Glutamatergic neuron (in vitro differentiated cells): ENCODE measurements around the gene MAGEC1. TPM values are rescaled to one million over a fixed set of nuclear protein-coding genes. Genes with fewer than 3 reads are reported as not detected.

ENCODE experiments used
- DNase-seq: peaks from one replicate; pipeline ENCODE4 v3.0.0; 2022
- H3K27ac Mint-ChIP-seq: one replicate; pipeline ENCODE4 v1.8.0; 2020; ENCODE audit warnings: mild to moderate bottlenecking, mixed read lengths, inconsistent platforms; ENCODE audit not compliant: unreplicated experiment
- H3K27me3 Mint-ChIP-seq: one replicate; pipeline ENCODE4 v1.8.0; 2020; ENCODE audit warnings: mild to moderate bottlenecking, moderate library complexity, mixed read lengths, inconsistent platforms; ENCODE audit not compliant: unreplicated experiment
- H3K36me3 Mint-ChIP-seq: one replicate; pipeline ENCODE4 v1.8.0; 2020; ENCODE audit warnings: mild to moderate bottlenecking, mixed read lengths, inconsistent platforms; ENCODE audit not compliant: unreplicated experiment
- H3K4me1 Mint-ChIP-seq: one replicate; pipeline ENCODE4 v1.8.0; 2020; ENCODE audit warnings: mild to moderate bottlenecking, low read depth, mixed read lengths, inconsistent platforms; ENCODE audit not compliant: unreplicated experiment
- H3K4me3 Mint-ChIP-seq: one replicate; pipeline ENCODE4 v1.8.0; 2020; ENCODE audit warnings: mild to moderate bottlenecking, mixed read lengths, inconsistent platforms; ENCODE audit not compliant: unreplicated experiment
- H3K9me3 Mint-ChIP-seq: one replicate; pipeline ENCODE4 v1.8.0; 2020; ENCODE audit warnings: mild to moderate bottlenecking, moderate library complexity, mixed read lengths, inconsistent platforms; ENCODE audit not compliant: unreplicated experiment
- total RNA-seq: library from RNA; stranded (reverse); fragmentation: NEBNext Ultra II Directional; extraction: Animal tissue kit (Norgen Biotek cat#: 25700); gene quantifications from one replicate; pipeline ENCODE4 v1.2.1, GENCODE V29; 2021; ENCODE audit not compliant: unreplicated experiment
- TF ChIP-seq, protein P1 (sequence below): fragments of 200-600 bp; sonication (generic); IDR thresholded peaks from one replicate; pipeline ENCODE4 v1.5.0; 2021; ENCODE audit not compliant: partially characterized antibody, unreplicated experiment

MAGEC1 gene
- total RNA-seq, 1 donor from 2014 or later, result not detected

DNA sequence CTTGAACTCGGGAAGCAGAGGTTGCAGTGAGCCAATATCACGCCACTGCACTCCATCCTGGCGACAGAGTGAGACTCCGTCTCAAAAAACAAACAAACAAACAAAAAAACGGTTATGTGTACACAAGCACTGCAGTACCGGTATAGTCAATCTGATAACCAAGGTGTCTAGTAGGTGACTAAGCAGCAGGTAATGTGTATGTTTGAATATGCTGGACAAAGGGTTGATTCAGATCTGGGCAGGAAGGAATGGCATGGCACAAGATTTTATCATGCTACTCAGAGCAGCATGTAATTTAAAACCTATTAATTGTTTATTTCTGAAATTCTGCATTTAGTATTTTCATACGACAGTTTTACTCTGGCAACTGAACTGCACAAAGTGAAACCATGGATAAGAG is 41.7 kb downstream of the MAGEC1 start:
- Mint-ChIP-seq H3K4me3 (no peak overlapping the region), H3K27me3 (no peaks in the 10 kb centered on the region), H3K9me3 (no peaks in the 10 kb centered on the region), H3K27ac (no peak overlapping the region), H3K36me3 (no peaks in the 10 kb centered on the region), H3K4me1 (no peaks in the 10 kb centered on the region)
- DNase-seq, result no peak
- TF ChIP-seq, protein P1, sequence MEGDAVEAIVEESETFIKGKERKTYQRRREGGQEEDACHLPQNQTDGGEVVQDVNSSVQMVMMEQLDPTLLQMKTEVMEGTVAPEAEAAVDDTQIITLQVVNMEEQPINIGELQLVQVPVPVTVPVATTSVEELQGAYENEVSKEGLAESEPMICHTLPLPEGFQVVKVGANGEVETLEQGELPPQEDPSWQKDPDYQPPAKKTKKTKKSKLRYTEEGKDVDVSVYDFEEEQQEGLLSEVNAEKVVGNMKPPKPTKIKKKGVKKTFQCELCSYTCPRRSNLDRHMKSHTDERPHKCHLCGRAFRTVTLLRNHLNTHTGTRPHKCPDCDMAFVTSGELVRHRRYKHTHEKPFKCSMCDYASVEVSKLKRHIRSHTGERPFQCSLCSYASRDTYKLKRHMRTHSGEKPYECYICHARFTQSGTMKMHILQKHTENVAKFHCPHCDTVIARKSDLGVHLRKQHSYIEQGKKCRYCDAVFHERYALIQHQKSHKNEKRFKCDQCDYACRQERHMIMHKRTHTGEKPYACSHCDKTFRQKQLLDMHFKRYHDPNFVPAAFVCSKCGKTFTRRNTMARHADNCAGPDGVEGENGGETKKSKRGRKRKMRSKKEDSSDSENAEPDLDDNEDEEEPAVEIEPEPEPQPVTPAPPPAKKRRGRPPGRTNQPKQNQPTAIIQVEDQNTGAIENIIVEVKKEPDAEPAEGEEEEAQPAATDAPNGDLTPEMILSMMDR, result no peak

GRCh38 chrX:141947350-141947749 is 43.7 kb downstream of the MAGEC1 start:
- Mint-ChIP-seq H3K4me3 (no peak overlapping the region), H3K27ac (no peak overlapping the region), H3K27me3 (no peaks in the 10 kb centered on the region), H3K36me3 (no peaks in the 10 kb centered on the region), H3K9me3 (no peaks in the 10 kb centered on the region), H3K4me1 (no peaks in the 10 kb centered on the region)
- TF ChIP-seq, protein P1, result no peak
- no peak for DNase-seq

GRCh38 chrX:141952603-141953002 is 48.9 kb downstream of the MAGEC1 start:
- Mint-ChIP-seq H3K4me3 (no peak overlapping the region), H3K27ac (no peak overlapping the region), H3K27me3 (no peaks in the 10 kb centered on the region), H3K9me3 (no peaks in the 10 kb centered on the region), H3K36me3 (no peaks in the 10 kb centered on the region), H3K4me1 (no peaks in the 10 kb centered on the region)
- TF ChIP-seq, protein P1, result no peak
- no peak for DNase-seq

- H3K27me3 Mint-ChIP-seq, result no peaks in the 10 kb centered on the region
- no peaks in the 10 kb centered on the region for H3K36me3 Mint-ChIP-seq
- H3K9me3 Mint-ChIP-seq, result no peaks in the 10 kb centered on the region
- no peaks in the 10 kb centered on the region for H3K4me1 Mint-ChIP-seq
- H3K4me3 Mint-ChIP-seq, result no peak overlapping the region
- DNase-seq, result no peak
- TF ChIP-seq, protein P1, result no peak
- H3K27ac Mint-ChIP-seq, result no peak overlapping the region
Measured at GRCh38 chrX:141958675-141959074, 55.0 kb downstream of the MAGEC1 start.

Other genes starting within 250 kb of the MAGEC1 start
- gene SPANXD, start 205.2 kb upstream of the MAGEC1 start, total RNA-seq, result not detected
- gene MAGEC3, start 65.6 kb upstream of the MAGEC1 start, total RNA-seq, result not detected